ENCODE results near the gene RXRA. TPM values are rescaled to one million over a fixed set of nuclear protein-coding genes. Genes with fewer than 3 reads are reported as not detected.

RXRA gene
- total and polyA plus RNA-seq, 10 of the 15 experiments (the other 5 are each of a cell fraction or from before 2014, with no cell fraction given): 0.89 to 36.8 (median 11.1) TPM

- ChIA-PET RAD21 (ENCODE audit: unreplicated experiment) (interaction anchor here (1.1 kb wide), 1 partner anchor 88 kb away, joined by 5 read pairs; no protein-coding TSS in a partner anchor), CTCF (interaction anchor here (1.2 kb wide), 1 partner anchor 125 kb away, joined by 4 read pairs; no protein-coding TSS in a partner anchor), POLR2A (no interaction called here), SMC1A (ENCODE audit: uncharacterized antibody, unreplicated experiment) (interaction anchor here (1.1 kb wide), 1 partner anchor 22 kb away, joined by 3 read pairs; no protein-coding TSS in a partner anchor)
- peaks cover 0 to 5% of the 10 kb centered on the region in 2 experiments; a peak in 2 of 4 replicates for H3K27me3 ChIP-seq (replicated peaks in 1 of 2; ENCODE audit: control insufficient read depth in 2 of 2, insufficient read depth in 2 of 2, low read length in 1 of 2)
- WGBS (ENCODE audit: insufficient coverage, insufficient replicate concordance, low lambda C conversion rate, missing lambda C conversion rate): 24% methylated on average over 3 of the region's 4 CpGs
- H3K4me1 ChIP-seq (ENCODE audit: control insufficient read depth, insufficient read depth, low read length): no peaks in the 10 kb centered on the region
- H3K79me2 ChIP-seq (ENCODE audit: control insufficient read depth, insufficient read depth, low read length): no peaks in the 10 kb centered on the region
- DNase-seq (ENCODE audit: low read depth, low spot score) (no peak), FAIRE-seq (no peak), ATAC-seq (no peak)
- no peak for TF ChIP-seq EGR1 (IDR thresholded peaks at IDR 0.05; ENCODE audit: borderline replicate concordance in 1 of 2, low read depth in 2 of 2, low read length in 2 of 2)
- no peak for TF ChIP-seq SIX5 (IDR thresholded peaks at IDR 0.05; ENCODE audit: low read depth, low read length, severe bottlenecking)
- TF ChIP-seq ASH2L (IDR thresholded peaks at IDR 0.05; ENCODE audit: borderline replicate concordance, low read depth): no peak
- TF ChIP-seq IRF4 (IDR thresholded peaks at IDR 0.05; ENCODE audit: low read depth, low read length): no peak
- no peak for TF ChIP-seq ZSCAN29 (IDR thresholded peaks at IDR 0.05)
- TF ChIP-seq POLR2AphosphoS5 (IDR thresholded peaks at IDR 0.05; ENCODE audit: low read length): no peak
- H4K20me1 ChIP-seq (ENCODE audit: control insufficient read depth, insufficient read depth): no peaks in the 10 kb centered on the region
- H3K36me3 ChIP-seq (ENCODE audit: control insufficient read depth in 2 of 2, insufficient read depth in 2 of 2, low read length in 1 of 2): no peaks in the 10 kb centered on the region
- H3K9ac ChIP-seq (ENCODE audit: control insufficient read depth, insufficient read depth, low read length): no peak overlapping the region
- no peak overlapping the region for H3K27ac ChIP-seq (ENCODE audit: control insufficient read depth, insufficient read depth)
- H3K4me2 ChIP-seq (ENCODE audit: control insufficient read depth, insufficient read depth): no peak overlapping the region
- intact Hi-C loops (cut with micrococcal nuclease; ENCODE audit: unreplicated experiment) (no loop called here), in situ Hi-C loops (cut with MboI) (no loop called here)
- H3K4me3 ChIP-seq: no peak overlapping the region
- H2AFZ ChIP-seq (ENCODE audit: control insufficient read depth, low read depth, low read length): no peak overlapping the region
- no peaks in the 10 kb centered on the region for H3K9me3 ChIP-seq (replicated peaks; ENCODE audit: control insufficient read depth, insufficient read depth, low read length)
- BruUV-seq (replicated peaks): no TSS peak
Observed at GRCh38 chr9:134317790-134318414, 8.4 kb upstream of the RXRA start.

GRCh38 chr9:134318481-134318891, 7.8 kb upstream of the RXRA start:
- intact Hi-C loops (cut with micrococcal nuclease; ENCODE audit: unreplicated experiment) (no loop called here), in situ Hi-C loops (cut with MboI) (no loop called here)
- CTCF ChIA-PET: interaction anchor here (1.2 kb wide), 1 partner anchor 125 kb away, joined by 4 read pairs; no protein-coding TSS in a partner anchor
- no peak overlapping the region for H2AFZ ChIP-seq (ENCODE audit: control insufficient read depth, low read depth, low read length)
- H3K27ac ChIP-seq (ENCODE audit: control insufficient read depth, insufficient read depth): no peak overlapping the region
- no peaks in the 10 kb centered on the region for H4K20me1 ChIP-seq (ENCODE audit: control insufficient read depth, insufficient read depth)
- H3K9me3 ChIP-seq (replicated peaks; ENCODE audit: control insufficient read depth, insufficient read depth, low read length): no peaks in the 10 kb centered on the region
- no TSS peak for BruUV-seq (replicated peaks)
- peaks cover 0 to 5% of the 10 kb centered on the region in 2 experiments; a peak in 3 of 4 replicates for H3K27me3 ChIP-seq (replicated peaks in 1 of 2; ENCODE audit: control insufficient read depth in 2 of 2, insufficient read depth in 2 of 2, low read length in 1 of 2)
- no peak overlapping the region for H3K9ac ChIP-seq (ENCODE audit: control insufficient read depth, insufficient read depth, low read length)
- WGBS (ENCODE audit: insufficient coverage, insufficient replicate concordance, low lambda C conversion rate, missing lambda C conversion rate): 28% methylated on average over 11 of the region's 11 CpGs
- no peaks in the 10 kb centered on the region for H3K79me2 ChIP-seq (ENCODE audit: control insufficient read depth, insufficient read depth, low read length)
- H3K36me3 ChIP-seq (ENCODE audit: control insufficient read depth in 2 of 2, insufficient read depth in 2 of 2, low read length in 1 of 2): no peaks in the 10 kb centered on the region
- POLR2A ChIA-PET: no interaction called here
- H3K4me1 ChIP-seq (ENCODE audit: control insufficient read depth, insufficient read depth, low read length): no peaks in the 10 kb centered on the region
- FAIRE-seq: no peak
- H3K4me3 ChIP-seq: no peak overlapping the region
- no peak overlapping the region for H3K4me2 ChIP-seq (ENCODE audit: control insufficient read depth, insufficient read depth)
- DNase-seq (ENCODE audit: low read depth, low spot score): no peak
- SMC1A ChIA-PET (ENCODE audit: uncharacterized antibody, unreplicated experiment): no interaction called here
- no peak for ATAC-seq
- RAD21 ChIA-PET (ENCODE audit: unreplicated experiment): interaction anchor here (1.1 kb wide), 1 partner anchor 88 kb away, joined by 5 read pairs; no protein-coding TSS in a partner anchor
- no peak for TF ChIP-seq ZBED1 (IDR thresholded peaks at IDR 0.05; ENCODE audit: borderline replicate concordance)
- TF ChIP-seq PRDM15 (CRISPR knock-in tag; IDR thresholded peaks at IDR 0.05): no peak
- no peak for TF ChIP-seq NFXL1 (IDR thresholded peaks at IDR 0.05; ENCODE audit: borderline replicate concordance)
- TF ChIP-seq JUNB (IDR thresholded peaks at IDR 0.05): no peak
- TF ChIP-seq RAD51 (IDR thresholded peaks at IDR 0.05): no peak
- TF ChIP-seq SPI1 (IDR thresholded peaks at IDR 0.05; ENCODE audit: borderline replicate concordance, insufficient read depth, low read depth, low read length): no peak

Measured in GM12878 (cell line).